ENCODE results near the gene PTPN5.
A peak's percentile ranks its signal among the peaks of the same experiment; 100 is the strongest.

PTPN5 gene

GRCh38 chr11:18736590-18737148, 54.9 kb downstream of the PTPN5 start:
- no peak for DNase-seq

- no peak for DNase-seq
These were observed 58.4 kb downstream of the PTPN5 start for GRCh38 chr11:18733202-18733601.

GRCh38 chr11:18731949-18732821, 59.4 kb downstream of the PTPN5 start:
- peak; percentile 62 for DNase-seq

GRCh38 chr11:18731441-18731840, 60.2 kb downstream of the PTPN5 start:
- no peak for DNase-seq

- no peak for DNase-seq
These were observed 61.6 kb downstream of the PTPN5 start for GRCh38 chr11:18730020-18730419.

GRCh38 chr11:18729426-18729825, 62.2 kb downstream of the PTPN5 start:
- DNase-seq: no peak

GRCh38 chr11:18728658-18729057, 62.9 kb downstream of the PTPN5 start:
- no peak for DNase-seq

GRCh38 chr11:18727479-18728236, 63.9 kb downstream of the PTPN5 start:
- no peak for DNase-seq

- DNase-seq: no peak
These were observed 65.6 kb downstream of the PTPN5 start, which contains the start of gene IGSF22 for GRCh38 chr11:18726040-18726439. TSS of gene IGSF22 (minus strand) at chr11:18726188. CDS start at chr11:18724236, 1,952 bp downstream.

- DNase-seq: no peak
These were observed 67.6 kb downstream of the PTPN5 start for GRCh38 chr11:18723991-18724390.

GRCh38 chr11:18722293-18722637, 69.3 kb downstream of the PTPN5 start:
- no peak for DNase-seq

- DNase-seq: no peak
These were observed 69.9 kb downstream of the PTPN5 start for GRCh38 chr11:18721561-18722292.

GRCh38 chr11:18720808-18721560, 70.6 kb downstream of the PTPN5 start:
- DNase-seq: peak; percentile 86

- DNase-seq: no peak
These were observed 71.3 kb downstream of the PTPN5 start for GRCh38 chr11:18720091-18720807.

- no peak for DNase-seq
These were observed 76.1 kb downstream of the PTPN5 start for GRCh38 chr11:18715476-18715875.

GRCh38 chr11:18714443-18714780, 77.2 kb downstream of the PTPN5 start:
- no peak for DNase-seq

- no peak for DNase-seq
These were observed 77.8 kb downstream of the PTPN5 start for GRCh38 chr11:18713646-18714442.

GRCh38 chr11:18710545-18710944, 81.1 kb downstream of the PTPN5 start:
- DNase-seq: no peak

GRCh38 chr11:18709414-18709813, 82.2 kb downstream of the PTPN5 start:
- DNase-seq: no peak

- DNase-seq: no peak
These were observed 83.7 kb downstream of the PTPN5 start for GRCh38 chr11:18707811-18708340.
